Urinary bladder (tissue), 4 donors: ENCODE results near the gene DENND11. TPM values are rescaled to one million over a fixed set of nuclear protein-coding genes. Genes with fewer than 3 reads are reported as not detected.
"Not testable (repeated sequence)": the region's sequence is repeated elsewhere in the genome, so short reads cannot be mapped to it uniquely, and the experiment has no call there.

Source experiments
- DNase-seq: peaks from one replicate; pipeline ENCODE4 v3.0.0-alpha.2; 2015; ENCODE audit errors: extremely low spot score
- H3K27ac ChIP-seq: one replicate; pipeline ENCODE4 v1.5.1; 2013; ENCODE audit warnings: low read depth, mild to moderate bottlenecking, moderate library complexity
- H3K36me3 ChIP-seq: one replicate; pipeline ENCODE4 v1.6.1; 2013; ENCODE audit warnings: mild to moderate bottlenecking, moderate library complexity; ENCODE audit not compliant: insufficient read depth
- H3K4me1 ChIP-seq: one replicate; pipeline ENCODE4 v1.6.1; 2013; ENCODE audit warnings: mild to moderate bottlenecking, moderate library complexity; ENCODE audit not compliant: insufficient read depth
- H3K4me3 ChIP-seq: one replicate; pipeline ENCODE4 v1.5.1; 2013; ENCODE audit warnings: low read depth, low read length
- WGBS: extraction: QIAGEN DNeasy Blood & Tissue Kit; methylation state at CpG from one replicate; pipeline ENCODE4 v1.1.7; 2013; 5-methylcytosine and 5-hydroxymethylcytosine counted together
- polyA plus RNA-seq: library from polyadenylated mRNA; stranded (reverse); fragments of 200-250 nt; gene quantifications from one replicate; pipeline ENCODE4 v1.2.3, GENCODE V29; 2013
- total RNA-seq: library from RNA; depleted of rRNA; stranded (reverse); fragments of >200 nt; gene quantifications from one replicate; pipeline ENCODE4 v1.2.3, GENCODE V29; 2014
- donor health status: healthy with polysubstance abuse.
- donor health status: healthy.

The DENND11 gene
- total and polyA plus RNA-seq, 2 donors: 7.4 to 25.5 TPM

DNA sequence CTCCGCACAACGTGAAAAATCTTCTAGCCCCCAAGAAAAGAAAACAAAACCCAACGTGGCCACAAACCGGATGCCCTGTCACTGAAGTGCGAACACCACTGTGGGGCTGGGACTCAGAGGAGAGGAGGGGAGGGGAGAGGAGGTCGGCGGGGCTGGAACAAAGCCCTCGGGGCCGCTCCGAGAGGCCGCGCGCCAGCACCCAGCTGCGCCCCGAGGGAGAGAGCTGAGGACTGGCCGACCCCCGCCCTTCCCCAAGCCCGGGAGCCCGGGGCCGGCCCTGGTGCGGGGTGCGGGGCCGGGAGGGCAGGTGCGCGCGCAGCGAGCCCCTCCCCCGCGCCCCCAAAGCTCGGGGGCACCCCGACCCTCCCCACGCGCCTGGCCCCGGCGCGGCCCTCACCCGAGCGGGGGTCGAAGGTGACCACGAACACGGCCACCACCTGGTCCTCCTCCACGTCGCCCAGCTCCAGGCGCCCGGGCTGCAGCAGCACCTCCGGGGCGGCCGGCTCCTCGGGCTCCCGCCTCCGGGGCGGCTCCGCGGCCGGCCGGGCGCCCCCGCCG, 398 bp downstream of the DENND11 start:
- peak overlapping the region; percentile 72 for H3K27ac ChIP-seq
- H3K36me3 ChIP-seq: no peaks in the 10 kb centered on the region
- DNase-seq: no peak
- H3K4me3 ChIP-seq: peak overlapping the region; percentile 97
- no peaks in the 10 kb centered on the region for H3K4me1 ChIP-seq
- WGBS: 1% methylated on average over 58 of the region's 59 CpGs

DNA sequence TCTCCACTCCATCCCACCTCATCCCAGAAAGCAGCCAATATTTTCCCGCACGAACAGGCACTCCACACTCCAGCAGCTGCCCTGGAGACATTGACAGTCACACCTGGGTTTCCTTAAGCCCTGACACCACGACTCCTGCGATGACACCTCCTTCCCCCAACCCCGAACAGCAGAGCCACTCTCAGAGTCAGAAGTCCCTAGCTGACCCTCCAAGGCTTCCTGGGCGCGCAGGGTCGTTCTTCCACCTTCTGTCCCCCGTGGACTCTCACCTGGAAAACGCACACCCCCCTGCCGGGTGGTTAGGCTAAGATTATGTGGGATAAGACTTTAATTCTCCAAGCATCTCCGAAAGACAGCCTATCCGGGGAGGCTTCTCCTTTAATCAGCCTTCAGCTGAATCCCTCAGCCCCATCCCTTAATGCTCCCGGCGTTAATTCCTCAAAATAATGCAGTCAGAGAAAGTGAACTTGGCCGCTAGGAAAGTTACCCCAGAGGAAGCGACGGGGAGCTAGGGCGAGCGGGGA, 1.1 kb downstream of the DENND11 start:
- 13% methylated on average over 20 of the region's 20 CpGs for whole genome bisulfite sequencing
- no peak for DNase-seq
- no peaks in the 10 kb centered on the region for H3K4me1 ChIP-seq

DNA sequence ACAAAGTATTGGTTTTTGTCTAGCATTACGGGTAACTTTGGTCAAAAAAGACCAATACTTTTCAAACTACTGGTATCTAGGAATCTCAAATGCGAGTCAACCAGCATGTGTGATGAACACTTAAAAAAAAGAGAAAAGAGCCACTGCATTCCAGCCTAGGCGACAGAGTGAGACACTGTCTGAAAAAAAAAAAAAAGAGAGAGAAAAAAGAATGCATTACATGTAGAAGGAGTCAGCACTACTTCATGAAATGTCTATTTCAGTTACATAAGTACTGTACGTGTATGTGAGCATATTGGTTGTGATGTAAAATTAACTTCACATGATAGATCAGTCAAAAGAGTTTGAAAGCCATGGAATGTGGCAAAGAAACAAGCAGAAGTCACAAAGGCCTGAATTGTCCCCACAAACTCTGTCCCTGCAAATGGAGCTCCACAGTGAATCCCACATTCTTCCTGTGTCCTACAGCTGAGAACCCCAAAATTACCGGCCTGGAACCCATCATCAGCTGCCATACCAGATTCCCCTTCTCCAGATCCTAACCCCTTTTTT, 1.6 kb downstream of the DENND11 start:
- Histone ChIP-seq H3K4me3 (no peak overlapping the region), H3K4me1 (no peaks in the 10 kb centered on the region), H3K27ac (no peak overlapping the region), H3K36me3 (no peaks in the 10 kb centered on the region)
- no peak for DNase-seq
- 67% methylated on average over 5 of the region's 5 CpGs for WGBS

More for the DNA sequence above, 1.1 kb downstream of the DENND11 start:
- Histone ChIP-seq H3K27ac (no peak overlapping the region), H3K36me3 (no peaks in the 10 kb centered on the region), H3K4me3 (peak overlapping the region; percentile 97)

DNA sequence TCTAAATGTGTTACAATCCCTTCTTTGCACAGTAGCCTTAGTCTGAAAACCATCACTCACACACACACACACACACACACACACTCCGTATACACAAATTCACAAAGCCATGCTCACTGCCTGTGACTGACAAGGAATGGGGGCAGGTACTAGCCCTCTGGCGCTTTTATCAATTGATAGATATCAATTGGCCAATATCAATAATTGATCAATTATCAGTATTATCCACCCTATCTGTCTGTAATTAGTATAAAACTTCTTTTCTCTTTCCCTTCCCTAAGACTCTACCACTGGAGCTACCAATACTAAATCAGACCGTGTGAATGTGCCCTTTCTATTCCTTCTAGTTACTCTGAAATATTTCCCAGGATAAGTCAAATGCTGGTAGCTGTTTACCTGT, 2.1 kb downstream of the DENND11 start:
- H3K27ac ChIP-seq: no peak overlapping the region
- no peak for DNase-seq
- H3K4me3 ChIP-seq: no peak overlapping the region
- H3K4me1 ChIP-seq: no peaks in the 10 kb centered on the region
- 82% methylated on average over 3 of the region's 3 CpGs for WGBS
- no peaks in the 10 kb centered on the region for H3K36me3 ChIP-seq

DNA sequence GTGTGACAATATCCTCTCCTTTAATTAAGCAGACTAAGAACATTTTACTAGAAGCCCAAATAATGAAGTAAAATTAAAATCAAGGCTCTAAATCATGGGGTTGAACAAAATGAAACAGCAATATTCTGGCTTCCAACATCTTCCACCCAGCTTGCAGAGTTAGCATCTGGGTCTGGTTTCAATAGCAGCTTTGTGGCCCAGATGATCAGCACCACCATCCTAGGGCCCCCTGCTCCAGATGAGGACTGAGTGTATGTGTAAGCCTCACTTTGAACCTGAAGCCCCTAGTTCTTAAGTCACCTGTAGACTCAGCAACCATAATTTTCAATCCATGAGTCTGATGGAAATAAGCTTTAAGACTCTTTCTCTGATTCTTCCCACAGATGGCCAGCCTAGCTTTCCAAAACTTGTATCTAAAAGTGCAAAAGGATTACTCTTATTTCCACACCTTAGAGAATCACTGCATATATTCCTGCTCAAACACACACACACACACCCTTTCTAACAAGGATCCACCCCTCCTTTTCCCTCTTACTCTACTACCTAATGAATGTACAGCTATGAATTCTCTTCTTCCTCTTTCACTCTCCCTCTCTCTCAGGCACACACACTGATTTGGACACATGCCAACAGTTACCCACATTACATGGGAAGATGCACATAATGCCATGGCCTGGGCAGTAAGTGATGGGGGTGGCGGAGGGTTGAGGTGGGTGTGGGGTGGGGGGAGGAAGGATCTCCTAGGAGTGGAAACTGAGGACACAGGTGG, 3.5 kb downstream of the DENND11 start:
- WGBS: 89% methylated on average over 1 of the region's 1 CpG

DNA sequence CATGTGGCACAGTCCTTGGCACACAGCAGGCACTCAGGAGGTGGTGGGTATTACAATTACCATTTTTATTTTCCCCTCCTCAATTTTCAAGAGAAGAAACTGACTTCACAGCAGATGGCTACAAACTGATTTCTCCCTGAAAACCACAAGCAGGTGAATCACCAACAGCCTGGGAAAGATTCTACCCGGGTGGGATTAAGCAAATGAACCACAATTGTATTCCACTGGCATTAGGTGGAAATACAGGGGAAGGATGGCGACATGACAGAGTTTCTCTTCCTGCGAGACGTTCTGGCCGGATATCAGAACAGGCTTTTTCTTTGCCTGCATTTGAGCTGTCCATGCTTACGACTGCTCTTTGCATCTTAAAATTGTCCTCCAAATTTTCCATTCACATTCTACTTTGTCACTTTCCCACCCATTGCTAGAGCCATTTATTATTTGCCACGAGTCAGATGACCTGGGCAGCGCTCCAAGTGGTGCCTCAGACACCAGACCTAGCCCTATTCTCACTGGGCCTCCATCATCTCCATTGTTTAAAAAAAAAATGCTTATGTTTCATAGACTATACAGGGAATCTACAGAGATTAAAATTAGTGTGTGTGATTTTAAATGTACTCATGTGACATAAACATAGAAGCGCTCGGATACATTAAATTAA, 4.6 kb downstream of the DENND11 start:
- H3K4me1 ChIP-seq: no peaks in the 10 kb centered on the region

More for the DNA sequence above, 3.5 kb downstream of the DENND11 start:
- Histone ChIP-seq H3K4me3 (no peak overlapping the region), H3K27ac (no peak overlapping the region), H3K4me1 (no peaks in the 10 kb centered on the region), H3K36me3 (no peaks in the 10 kb centered on the region)
- DNase-seq: no peak

DNA sequence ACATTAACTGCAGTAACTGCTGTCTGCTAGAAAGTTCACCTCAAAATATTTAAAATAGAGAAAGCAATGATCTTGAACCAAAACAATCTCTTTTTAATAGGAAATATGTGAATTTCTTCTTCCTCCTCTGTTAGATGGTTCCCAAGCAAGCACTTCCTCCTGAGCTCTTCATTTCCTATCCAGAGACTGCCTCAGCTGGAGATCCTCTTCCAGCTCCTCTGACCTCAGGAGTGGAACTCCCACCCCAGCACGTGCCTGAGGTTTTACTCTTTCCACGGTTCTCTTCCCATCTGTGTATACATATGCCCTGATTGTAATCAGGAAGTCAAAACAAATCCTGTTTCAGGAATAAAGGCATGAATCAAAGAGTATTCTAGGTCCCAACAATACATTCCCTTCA, 5.6 kb downstream of the DENND11 start:
- WGBS: 36% methylated on average over 2 of the region's 2 CpGs
- no peak for DNase-seq
- H3K4me1 ChIP-seq: no peaks in the 10 kb centered on the region
- no peak overlapping the region for H3K4me3 ChIP-seq
- no peaks in the 10 kb centered on the region for H3K36me3 ChIP-seq
- H3K27ac ChIP-seq: no peak overlapping the region

More for the DNA sequence above, 4.6 kb downstream of the DENND11 start:
- Histone ChIP-seq H3K36me3 (no peaks in the 10 kb centered on the region), H3K4me3 (no peak overlapping the region), H3K27ac (no peak overlapping the region)
- DNase-seq: no peak
- 78% methylated on average over 10 of the region's 10 CpGs for WGBS

DNA sequence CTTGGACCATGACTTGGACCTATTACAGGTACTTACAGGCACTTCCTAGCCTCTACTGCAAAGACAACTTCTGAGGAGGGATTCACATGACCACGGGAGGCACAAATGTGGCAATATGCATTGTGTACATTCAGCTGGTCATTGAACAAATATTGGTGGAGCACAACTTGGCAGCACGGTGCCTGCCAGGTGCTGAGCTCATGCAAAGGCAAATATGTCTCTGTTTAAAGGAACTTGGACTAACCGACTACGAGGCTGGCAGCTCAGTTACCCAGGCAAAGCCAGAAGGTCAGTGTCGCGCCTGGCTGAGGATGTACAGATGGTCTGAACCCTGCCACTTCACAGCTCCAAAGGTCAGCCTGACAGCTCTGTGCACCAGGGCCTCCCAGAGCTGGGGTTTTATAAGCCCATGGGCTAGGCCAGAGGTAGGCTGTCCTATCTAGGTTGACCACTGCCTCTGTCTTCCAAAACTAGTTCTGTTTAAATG, 6.1 kb downstream of the DENND11 start:
- DNase-seq: no peak
- no peaks in the 10 kb centered on the region for H3K36me3 ChIP-seq
- H3K4me1 ChIP-seq: no peaks in the 10 kb centered on the region
- no peak overlapping the region for H3K4me3 ChIP-seq
- WGBS: 75% methylated on average over 6 of the region's 6 CpGs
- H3K27ac ChIP-seq: no peak overlapping the region

DNA sequence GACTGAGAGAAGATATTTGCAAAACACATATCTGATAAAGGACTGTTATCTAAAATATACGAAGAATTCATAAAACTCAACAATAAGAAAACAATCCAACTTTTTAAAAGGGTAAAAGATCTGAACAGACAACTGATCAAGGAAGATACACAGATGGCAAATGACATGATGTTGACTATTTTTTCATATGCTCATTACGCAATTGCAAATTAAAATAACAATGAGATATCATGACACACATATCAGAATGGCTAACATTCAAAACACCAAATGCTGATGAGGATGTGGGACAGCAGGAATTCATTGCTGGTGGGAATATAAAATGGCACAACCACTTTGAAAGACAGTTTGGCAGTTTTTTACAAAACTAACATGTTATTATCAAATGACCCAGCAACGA, 8.9 kb downstream of the DENND11 start:
- no peak overlapping the region for H3K27ac ChIP-seq
- H3K4me1 ChIP-seq: no peaks in the 10 kb centered on the region
- DNase-seq: no peak
- no peaks in the 10 kb centered on the region for H3K36me3 ChIP-seq
- whole genome bisulfite sequencing: 85% methylated on average over 3 of the region's 3 CpGs
- H3K4me3 ChIP-seq: no peak overlapping the region

DNA sequence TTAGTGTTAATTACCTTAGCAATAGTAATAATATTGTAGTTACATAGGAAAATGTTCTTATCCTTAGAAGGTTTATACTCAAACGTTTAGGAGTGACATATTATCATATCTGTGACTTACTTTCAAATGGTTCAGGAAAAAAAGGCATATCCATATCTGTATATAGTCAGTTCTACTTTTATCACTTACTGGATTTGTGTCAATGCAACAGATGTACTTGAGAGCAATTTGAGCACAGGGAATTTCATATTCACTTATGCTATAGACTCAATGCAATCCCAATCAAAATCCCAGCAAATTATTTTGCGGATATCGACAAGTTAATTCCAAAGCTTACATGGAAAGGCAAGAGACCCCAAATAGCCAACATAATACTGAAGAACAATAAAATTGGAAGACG, 10.0 kb downstream of the DENND11 start:
- Histone ChIP-seq H3K27ac (no peak overlapping the region), H3K4me3 (no peak overlapping the region), H3K36me3 (no peaks in the 10 kb centered on the region), H3K4me1 (no peaks in the 10 kb centered on the region)
- no peak for DNase-seq
- 86% methylated on average over 4 of the region's 4 CpGs for WGBS

DNA sequence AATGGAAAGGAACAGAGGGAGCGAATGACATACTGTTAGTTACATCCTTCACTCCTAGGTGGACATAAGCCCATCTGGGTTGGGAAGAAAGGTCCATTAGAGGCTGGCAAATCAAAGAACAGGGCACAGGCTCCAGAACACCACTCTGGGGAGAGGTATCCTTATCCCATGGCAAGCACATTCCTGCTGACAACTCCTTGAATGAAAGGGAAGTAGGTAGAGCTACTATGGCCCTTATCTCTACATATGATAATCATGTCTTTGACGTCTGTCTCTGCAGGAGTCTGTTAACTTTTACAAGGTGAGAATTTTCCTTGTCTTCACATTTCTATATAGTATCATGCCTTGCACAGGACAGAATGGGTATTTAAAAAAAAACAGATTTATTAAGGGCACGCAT, 10.4 kb downstream of the DENND11 start:
- H3K36me3 ChIP-seq: no peaks in the 10 kb centered on the region
- H3K27ac ChIP-seq: no peak overlapping the region
- H3K4me1 ChIP-seq: no peaks in the 10 kb centered on the region
- H3K4me3 ChIP-seq: no peak overlapping the region
- DNase-seq: no peak
- 78% methylated on average over 3 of the region's 3 CpGs for WGBS

DNA sequence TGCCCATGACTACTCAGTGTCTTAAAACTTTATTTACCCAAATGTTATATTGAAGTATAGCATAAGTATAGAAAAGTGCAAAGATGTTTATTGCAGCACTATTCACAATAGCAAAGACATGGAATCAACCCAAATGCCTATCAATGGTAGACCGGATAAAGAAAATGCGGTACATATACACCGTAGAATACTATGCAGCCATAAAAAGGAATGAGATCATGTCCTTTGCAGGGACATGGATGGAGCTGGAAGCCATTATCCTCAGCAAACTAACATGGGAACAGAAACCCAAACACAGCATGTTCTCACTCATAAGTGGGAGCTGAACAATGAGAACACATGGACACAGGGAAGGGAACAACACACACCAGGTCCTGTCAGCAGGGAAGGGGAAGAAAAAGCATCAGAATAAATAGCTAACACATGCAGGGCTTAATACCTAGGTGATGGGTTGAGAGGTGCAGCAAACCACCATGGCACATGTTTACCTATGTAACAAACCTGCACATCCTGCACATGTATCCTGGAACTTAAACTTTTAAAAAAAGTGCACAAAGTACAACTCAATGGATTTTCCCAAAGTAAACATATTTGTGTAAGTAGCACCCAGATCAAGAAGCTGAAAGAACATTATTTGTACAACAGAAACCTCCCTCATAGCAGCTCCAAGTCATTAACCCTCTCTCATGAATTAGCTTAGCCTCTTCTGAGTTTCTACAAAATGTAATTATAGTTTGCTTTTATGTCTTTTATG, 12.7 kb downstream of the DENND11 start:
- not testable (repeated sequence) for H3K4me3 ChIP-seq, H3K36me3 ChIP-seq, H3K27ac ChIP-seq, H3K4me1 ChIP-seq, DNase-seq
- WGBS: 98% methylated on average over 3 of the region's 3 CpGs

DNA sequence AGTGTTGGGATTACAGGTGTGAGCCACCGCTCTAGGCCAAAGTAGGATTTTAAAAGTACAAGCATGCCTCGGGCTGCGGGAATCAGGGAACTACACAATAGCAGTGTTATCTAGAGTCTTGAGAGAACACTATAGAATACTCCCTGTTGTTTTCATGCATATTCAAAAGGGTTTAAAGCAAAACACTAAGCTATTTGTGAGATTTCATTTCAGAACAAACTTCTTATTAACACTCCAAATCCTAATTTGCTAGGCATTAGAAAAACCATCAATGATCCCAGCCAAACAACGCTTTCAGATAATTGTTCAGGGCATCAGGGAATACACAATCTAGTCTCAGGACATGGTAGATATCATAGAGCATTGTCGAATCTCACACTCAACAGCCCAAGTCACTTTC, 13.9 kb downstream of the DENND11 start:
- H3K36me3 ChIP-seq: no peaks in the 10 kb centered on the region
- 95% methylated on average over 5 of the region's 5 CpGs for WGBS
- H3K4me3 ChIP-seq: no peak overlapping the region

More for the DNA sequence above, 13.9 kb downstream of the DENND11 start:
- DNase-seq: no peak
- Histone ChIP-seq H3K4me1 (no peaks in the 10 kb centered on the region), H3K27ac (no peak overlapping the region)
